ENCODE data around the gene DPF1. TPM values are rescaled to one million over a fixed set of nuclear protein-coding genes. Genes with fewer than 3 reads are reported as not detected.

The DPF1 gene
- polyA plus RNA-seq, 1 donor (not counting 4 experiments of a cell fraction or from before 2014, with no cell fraction given): 1.5 TPM

DNA sequence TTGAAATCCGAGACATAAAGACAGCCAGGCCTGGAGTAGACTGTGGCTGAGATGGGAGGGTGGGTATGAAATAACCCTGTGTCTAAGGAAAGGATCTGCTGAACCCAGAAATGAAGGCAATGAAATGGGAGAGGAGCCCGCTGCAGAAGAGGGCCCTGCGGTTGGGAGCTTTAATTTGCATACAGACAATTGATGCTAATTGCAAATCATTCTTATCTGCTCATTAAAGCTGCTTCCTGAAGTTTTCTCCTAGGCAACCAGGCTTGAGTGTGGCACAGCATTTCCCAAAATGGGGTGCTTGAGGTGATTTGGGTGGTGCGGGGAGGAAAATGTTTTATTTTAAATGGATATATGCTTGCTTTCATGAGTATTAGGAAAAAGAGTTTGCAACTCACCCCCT is 55.4 kb downstream of the DPF1 start:
- H3K4me1 ChIP-seq (ENCODE audit: control insufficient read depth, extremely low read depth, insufficient read depth, low read length): peaks cover 8% of the 10 kb centered on the region
- peaks cover 3 to 13% of the 10 kb centered on the region in 2 experiments for H3K36me3 ChIP-seq (ENCODE audit: control insufficient read depth in 2 of 2, extremely low read depth in 1 of 2, insufficient read depth in 2 of 2, low read length in 2 of 2)
- H3K27ac ChIP-seq (ENCODE audit: control insufficient read depth, insufficient read depth, low read length): no peak overlapping the region
- H3K4me2 ChIP-seq (ENCODE audit: control insufficient read depth, extremely low read depth, insufficient read depth, low read depth, low read length): no peak overlapping the region
- H3K27me3 ChIP-seq (ENCODE audit: control insufficient read depth, extremely low read depth, insufficient read depth, low read length): no peaks in the 10 kb centered on the region
- DNase-seq (ENCODE audit: low read depth, low spot score): no peak
- no peaks in the 10 kb centered on the region for H4K20me1 ChIP-seq (ENCODE audit: control insufficient read depth, extremely low read depth, insufficient read depth, low read length)
- no peak overlapping the region for H2AFZ ChIP-seq (ENCODE audit: control insufficient read depth, low read length)
- no peak for FAIRE-seq
- no peak overlapping the region for H3K9ac ChIP-seq (ENCODE audit: control insufficient read depth, extremely low read depth, insufficient read depth, low read length)
- dilution Hi-C loops (cut with MboI; ENCODE audit: extremely low pct_ligation_motif_present, low sequenced_read_pairs): no loop called here
- no peak overlapping the region for H3K4me3 ChIP-seq (ENCODE audit: control insufficient read depth in 2 of 3, extremely low read depth in 1 of 3, insufficient read depth in 2 of 3, low read depth in 1 of 3, low read length in 3 of 3)
- no peak for TF ChIP-seq CTCF (optimal IDR thresholded peaks at IDR 0.05 in 1 of 3, IDR thresholded peaks at IDR 0.05 in 1 of 3, conservative IDR thresholded peaks at IDR 0.05 in 1 of 3; ENCODE audit: extremely low read depth in 1 of 3, insufficient read depth in 2 of 3, low read length in 3 of 3)
- no peak for TF ChIP-seq EZH2 (IDR thresholded peaks at IDR 0.05; ENCODE audit: low read length)
- H3K9me3 ChIP-seq (ENCODE audit: control insufficient read depth, low read depth, low read length): no peaks in the 10 kb centered on the region
- H3K79me2 ChIP-seq (ENCODE audit: control insufficient read depth, insufficient read depth, low read length): no peaks in the 10 kb centered on the region
- H3K9me1 ChIP-seq (ENCODE audit: control insufficient read depth, extremely low read depth, insufficient read depth, low read length): no peaks in the 10 kb centered on the region

DNA sequence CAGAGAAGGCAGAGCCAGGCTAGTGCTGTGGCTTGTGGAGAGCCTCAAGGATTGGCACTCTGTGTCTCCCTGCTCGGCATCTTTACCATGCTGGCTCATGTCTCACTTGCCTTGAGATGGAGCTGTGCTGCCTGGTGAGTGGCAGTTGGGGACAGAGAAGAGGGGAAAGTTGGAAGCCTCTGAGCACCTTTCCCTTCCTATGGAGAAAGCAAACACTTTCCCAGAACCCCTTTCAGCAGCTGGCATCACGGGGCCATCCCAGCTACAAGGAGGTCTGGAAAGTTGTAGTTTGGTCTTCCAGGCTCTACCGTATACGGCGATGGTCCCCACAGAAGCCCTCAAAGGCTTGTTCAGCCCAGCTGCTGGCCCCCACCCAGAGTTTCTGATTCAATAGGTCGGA is 58.7 kb downstream of the DPF1 start:
- no peak for DNase-seq (ENCODE audit: low read depth, low spot score)
- no peaks in the 10 kb centered on the region for H3K9me1 ChIP-seq (ENCODE audit: control insufficient read depth, extremely low read depth, insufficient read depth, low read length)
- dilution Hi-C loops (cut with MboI; ENCODE audit: extremely low pct_ligation_motif_present, low sequenced_read_pairs): no loop called here
- H3K27me3 ChIP-seq (ENCODE audit: control insufficient read depth, extremely low read depth, insufficient read depth, low read length): no peaks in the 10 kb centered on the region
- H3K36me3 ChIP-seq (ENCODE audit: control insufficient read depth in 2 of 2, extremely low read depth in 1 of 2, insufficient read depth in 2 of 2, low read length in 2 of 2): peaks cover 3 to 13% of the 10 kb centered on the region in 2 experiments
- H2AFZ ChIP-seq (ENCODE audit: control insufficient read depth, low read length): no peak overlapping the region
- FAIRE-seq: no peak
- H4K20me1 ChIP-seq (ENCODE audit: control insufficient read depth, extremely low read depth, insufficient read depth, low read length): no peaks in the 10 kb centered on the region
- no peak overlapping the region for H3K4me3 ChIP-seq (ENCODE audit: control insufficient read depth in 2 of 3, extremely low read depth in 1 of 3, insufficient read depth in 2 of 3, low read depth in 1 of 3, low read length in 3 of 3)
- H3K27ac ChIP-seq (ENCODE audit: control insufficient read depth, insufficient read depth, low read length): no peak overlapping the region
- H3K79me2 ChIP-seq (ENCODE audit: control insufficient read depth, insufficient read depth, low read length): no peaks in the 10 kb centered on the region
- H3K9me3 ChIP-seq (ENCODE audit: control insufficient read depth, low read depth, low read length): peaks cover 3% of the 10 kb centered on the region
- H3K4me2 ChIP-seq (ENCODE audit: control insufficient read depth, extremely low read depth, insufficient read depth, low read depth, low read length): no peak overlapping the region
- peaks cover 9% of the 10 kb centered on the region for H3K4me1 ChIP-seq (ENCODE audit: control insufficient read depth, extremely low read depth, insufficient read depth, low read length)
- TF ChIP-seq CTCF (optimal IDR thresholded peaks at IDR 0.05 in 1 of 3, IDR thresholded peaks at IDR 0.05 in 1 of 3, conservative IDR thresholded peaks at IDR 0.05 in 1 of 3; ENCODE audit: extremely low read depth in 1 of 3, insufficient read depth in 2 of 3, low read length in 3 of 3): no peak
- TF ChIP-seq EZH2 (IDR thresholded peaks at IDR 0.05; ENCODE audit: low read length): no peak
- no peak overlapping the region for H3K9ac ChIP-seq (ENCODE audit: control insufficient read depth, extremely low read depth, insufficient read depth, low read length)
